GM06990 (cell line): ENCODE results near the gene HCAR1.

Experiments used
- DNase-seq: peaks from one replicate; pipeline ENCODE4 v3.0.0-alpha.2; 2011; ENCODE audit not compliant: insufficient read length; ENCODE audit errors: extremely low read depth
- H3K27me3 ChIP-seq: replicated peaks from 2 replicates; pipeline ENCODE4 v1.6.0; 2011; ENCODE audit warnings: low read length; ENCODE audit not compliant: control insufficient read depth, insufficient read depth
- H3K36me3 ChIP-seq: 2 replicates; pipeline ENCODE4 v1.5.1; 2011; ENCODE audit warnings: low read length; ENCODE audit not compliant: control insufficient read depth, insufficient read depth
- H3K4me3 ChIP-seq: replicated peaks from 2 replicates; pipeline ENCODE4 v1.5.1; 2011; ENCODE audit warnings: low read depth, mild to moderate bottlenecking, control low read depth, low read length
- TF ChIP-seq, protein P1 (sequence below): IDR thresholded peaks from 2 replicates; pipeline ENCODE4 v1.5.1; 2011; ENCODE audit warnings: low read length, control low read depth, mild to moderate bottlenecking, inconsistent platforms; ENCODE audit not compliant: insufficient read depth, poor library complexity, severe bottlenecking

HCAR1 gene

DNA sequence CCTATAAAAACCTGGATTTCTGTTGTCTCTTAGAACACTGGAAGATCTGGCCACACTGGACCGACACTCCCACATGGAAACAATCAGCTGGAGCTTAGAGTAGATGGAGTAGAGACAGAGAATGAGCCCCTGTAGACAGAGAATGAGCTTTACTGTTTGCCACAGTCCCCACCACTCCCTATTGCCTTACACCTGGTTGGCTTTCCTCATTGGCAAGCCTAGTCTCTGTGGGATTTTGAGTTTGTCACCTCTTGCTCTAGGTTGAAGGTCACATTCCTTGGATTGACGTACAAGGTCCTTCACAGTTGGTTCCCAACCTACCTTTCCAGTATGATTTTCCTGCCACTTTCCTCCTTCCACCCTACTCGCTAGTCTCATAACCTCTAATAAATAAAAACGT lies 2.0 kb upstream of the HCAR1 start:
- H3K27me3 ChIP-seq: no peaks in the 10 kb centered on the region
- TF ChIP-seq, protein P1, sequence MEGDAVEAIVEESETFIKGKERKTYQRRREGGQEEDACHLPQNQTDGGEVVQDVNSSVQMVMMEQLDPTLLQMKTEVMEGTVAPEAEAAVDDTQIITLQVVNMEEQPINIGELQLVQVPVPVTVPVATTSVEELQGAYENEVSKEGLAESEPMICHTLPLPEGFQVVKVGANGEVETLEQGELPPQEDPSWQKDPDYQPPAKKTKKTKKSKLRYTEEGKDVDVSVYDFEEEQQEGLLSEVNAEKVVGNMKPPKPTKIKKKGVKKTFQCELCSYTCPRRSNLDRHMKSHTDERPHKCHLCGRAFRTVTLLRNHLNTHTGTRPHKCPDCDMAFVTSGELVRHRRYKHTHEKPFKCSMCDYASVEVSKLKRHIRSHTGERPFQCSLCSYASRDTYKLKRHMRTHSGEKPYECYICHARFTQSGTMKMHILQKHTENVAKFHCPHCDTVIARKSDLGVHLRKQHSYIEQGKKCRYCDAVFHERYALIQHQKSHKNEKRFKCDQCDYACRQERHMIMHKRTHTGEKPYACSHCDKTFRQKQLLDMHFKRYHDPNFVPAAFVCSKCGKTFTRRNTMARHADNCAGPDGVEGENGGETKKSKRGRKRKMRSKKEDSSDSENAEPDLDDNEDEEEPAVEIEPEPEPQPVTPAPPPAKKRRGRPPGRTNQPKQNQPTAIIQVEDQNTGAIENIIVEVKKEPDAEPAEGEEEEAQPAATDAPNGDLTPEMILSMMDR: no peak
- no peak overlapping the region for H3K4me3 ChIP-seq
- no peak for DNase-seq
- no peaks in the 10 kb centered on the region for H3K36me3 ChIP-seq

- TF ChIP-seq, protein P1: no peak
- H3K27me3 ChIP-seq: no peaks in the 10 kb centered on the region
- H3K4me3 ChIP-seq: no peak overlapping the region
- no peaks in the 10 kb centered on the region for H3K36me3 ChIP-seq
- no peak for DNase-seq
Measured at GRCh38 chr12:122732170-122732569, 1.5 kb upstream of the HCAR1 start.

DNA sequence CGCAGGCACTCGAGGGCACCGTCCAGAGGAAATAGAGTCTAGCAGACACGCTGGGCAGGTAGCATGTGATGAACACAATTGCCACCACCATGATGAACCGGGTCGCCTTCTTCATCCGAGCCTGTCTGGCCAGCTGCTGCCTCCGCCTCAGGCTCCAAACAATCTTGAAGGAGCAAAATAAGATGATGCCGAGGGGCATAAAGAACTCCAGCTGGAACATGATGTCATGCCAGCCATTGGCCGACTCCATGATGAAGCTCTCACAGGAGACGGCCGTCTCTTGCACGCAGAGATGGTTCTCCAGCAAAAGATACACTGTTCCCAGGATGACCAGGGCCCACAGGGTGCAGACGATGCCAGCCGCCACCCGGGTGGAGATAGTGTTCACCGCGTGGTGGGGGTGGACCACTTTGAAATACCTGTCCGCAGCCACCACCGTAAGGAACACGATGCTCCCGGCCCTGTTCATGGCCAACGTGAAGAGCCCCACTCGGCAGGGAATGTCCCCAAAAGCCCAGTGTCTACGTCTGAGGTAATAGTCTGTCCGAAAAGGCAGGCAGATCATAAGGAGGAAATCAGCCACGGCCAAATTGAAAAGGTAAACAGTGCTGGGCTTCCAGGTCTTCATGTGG lies 945 bp downstream of the HCAR1 start:
- H3K4me3 ChIP-seq: no peak overlapping the region

DNA sequence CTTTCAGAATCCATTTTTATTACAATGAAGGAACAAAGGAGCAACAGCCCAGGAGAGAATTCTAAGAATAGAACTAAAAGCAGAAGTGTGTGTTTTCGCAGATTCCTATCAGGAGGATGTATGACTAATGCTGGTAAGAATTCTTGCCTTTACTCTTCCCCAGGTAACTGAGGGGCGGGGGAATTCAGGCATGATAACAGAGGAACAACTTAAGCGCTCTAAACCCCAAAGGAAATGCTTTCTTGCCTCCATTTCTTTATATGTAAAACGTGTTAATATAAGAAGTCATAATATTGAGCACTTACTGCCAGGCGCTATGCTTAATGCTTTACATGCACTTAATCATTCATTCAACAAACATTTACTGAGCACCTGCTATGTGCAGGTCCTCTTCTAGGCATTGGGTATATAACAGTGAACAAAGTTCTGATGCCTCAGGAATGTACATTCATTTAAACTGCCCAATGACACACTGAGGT lies 4.5 kb downstream of the HCAR1 start:
- peak; percentile 50 for DNase-seq
- no peaks in the 10 kb centered on the region for H3K36me3 ChIP-seq
- TF ChIP-seq, protein P1: no peak
- no peak overlapping the region for H3K4me3 ChIP-seq
- H3K27me3 ChIP-seq: no peaks in the 10 kb centered on the region

More for the DNA sequence above, 945 bp downstream of the HCAR1 start:
- Histone ChIP-seq H3K27me3 (no peaks in the 10 kb centered on the region), H3K36me3 (no peaks in the 10 kb centered on the region)
- no peak for DNase-seq
- TF ChIP-seq, protein P1: no peak

DNA sequence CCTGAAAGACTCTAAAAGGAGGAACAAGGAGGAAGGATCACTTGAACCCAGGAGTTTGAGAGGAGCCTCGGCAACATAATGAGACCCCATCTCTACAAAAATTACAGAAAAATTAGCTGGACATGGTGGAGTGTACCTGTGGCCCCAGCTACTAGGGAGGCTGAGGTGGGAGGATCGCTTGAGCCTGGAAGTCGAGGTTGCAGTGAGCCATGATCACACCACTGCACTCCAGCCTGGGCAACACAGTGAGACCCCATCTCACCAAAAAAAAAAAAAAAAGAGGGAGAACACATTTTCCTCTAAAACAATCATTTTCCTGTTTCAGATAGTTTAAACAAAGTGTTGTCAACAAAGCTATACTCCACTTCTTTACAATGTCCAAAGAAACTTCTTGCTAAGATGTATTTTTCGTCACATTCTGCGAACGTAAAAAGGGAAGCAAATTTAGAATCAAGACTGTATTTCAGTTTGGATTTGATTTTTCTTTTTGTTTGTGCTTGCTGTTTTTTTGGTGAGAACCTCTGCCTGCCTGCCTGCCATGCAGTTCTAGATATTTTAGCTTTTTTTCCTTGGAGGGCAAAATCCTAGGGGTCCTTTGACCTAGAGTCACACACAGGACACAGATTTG lies 5.1 kb downstream of the HCAR1 start:
- no peak for DNase-seq
- TF ChIP-seq, protein P1: no peak
- Histone ChIP-seq H3K27me3 (no peaks in the 10 kb centered on the region), H3K36me3 (no peaks in the 10 kb centered on the region), H3K4me3 (no peak overlapping the region)
